ENCODE results near the gene SSBP3.

SSBP3 gene

GRCh38 chr1:54302549-54302948 lies 103.6 kb downstream of the SSBP3 start:
- DNase-seq: no peak

GRCh38 chr1:54301497-54301896 lies 104.7 kb downstream of the SSBP3 start:
- no peak for DNase-seq

GRCh38 chr1:54300401-54300800 lies 105.8 kb downstream of the SSBP3 start:
- no peak for DNase-seq

GRCh38 chr1:54299037-54299436 lies 107.2 kb downstream of the SSBP3 start:
- no peak for DNase-seq

GRCh38 chr1:54298284-54299033 lies 107.7 kb downstream of the SSBP3 start:
- no peak for DNase-seq

- DNase-seq: no peak
These were observed 108.5 kb downstream of the SSBP3 start for GRCh38 chr1:54297596-54298283.

- no peak for DNase-seq
These were observed 109.5 kb downstream of the SSBP3 start for GRCh38 chr1:54296666-54297065.

- DNase-seq: no peak
These were observed 111.3 kb downstream of the SSBP3 start for GRCh38 chr1:54294887-54295286.

- DNase-seq: no peak
These were observed 113.9 kb downstream of the SSBP3 start for GRCh38 chr1:54292002-54292911.

- DNase-seq: no peak
These were observed 114.8 kb downstream of the SSBP3 start for GRCh38 chr1:54291276-54292001.

GRCh38 chr1:54290506-54291184 lies 115.5 kb downstream of the SSBP3 start:
- DNase-seq: no peak

- DNase-seq: no peak
These were observed 116.4 kb downstream of the SSBP3 start for GRCh38 chr1:54289712-54290233.

- no peak for DNase-seq
These were observed 118.4 kb downstream of the SSBP3 start for GRCh38 chr1:54287801-54288211.

GRCh38 chr1:54287176-54287650 lies 119.0 kb downstream of the SSBP3 start:
- no peak for DNase-seq

- DNase-seq: no peak
These were observed 120.3 kb downstream of the SSBP3 start for GRCh38 chr1:54285815-54286345.

- DNase-seq: no peak
These were observed 121.2 kb downstream of the SSBP3 start for GRCh38 chr1:54284781-54285529.

GRCh38 chr1:54283635-54284385 lies 122.4 kb downstream of the SSBP3 start:
- no peak for DNase-seq

GRCh38 chr1:54282101-54282847 lies 123.9 kb downstream of the SSBP3 start:
- DNase-seq: no peak

GRCh38 chr1:54280651-54281050 lies 125.5 kb downstream of the SSBP3 start:
- no peak for DNase-seq
